Stimulated activated CD8-positive, alpha-beta memory T cell treated with anti-CD3 and anti-CD28 coated beads, Interleukin-12 subunit alpha, Interleukin-12 subunit beta, amount 100 ng/mL, for 24 hours (primary cell): ENCODE data around the gene RAB1B.

Source experiments
- DNase-seq: peaks from one replicate; pipeline ENCODE4 v3.0.0-alpha.2; 2020; ENCODE audit errors: extremely low read depth

The RAB1B gene

DNA sequence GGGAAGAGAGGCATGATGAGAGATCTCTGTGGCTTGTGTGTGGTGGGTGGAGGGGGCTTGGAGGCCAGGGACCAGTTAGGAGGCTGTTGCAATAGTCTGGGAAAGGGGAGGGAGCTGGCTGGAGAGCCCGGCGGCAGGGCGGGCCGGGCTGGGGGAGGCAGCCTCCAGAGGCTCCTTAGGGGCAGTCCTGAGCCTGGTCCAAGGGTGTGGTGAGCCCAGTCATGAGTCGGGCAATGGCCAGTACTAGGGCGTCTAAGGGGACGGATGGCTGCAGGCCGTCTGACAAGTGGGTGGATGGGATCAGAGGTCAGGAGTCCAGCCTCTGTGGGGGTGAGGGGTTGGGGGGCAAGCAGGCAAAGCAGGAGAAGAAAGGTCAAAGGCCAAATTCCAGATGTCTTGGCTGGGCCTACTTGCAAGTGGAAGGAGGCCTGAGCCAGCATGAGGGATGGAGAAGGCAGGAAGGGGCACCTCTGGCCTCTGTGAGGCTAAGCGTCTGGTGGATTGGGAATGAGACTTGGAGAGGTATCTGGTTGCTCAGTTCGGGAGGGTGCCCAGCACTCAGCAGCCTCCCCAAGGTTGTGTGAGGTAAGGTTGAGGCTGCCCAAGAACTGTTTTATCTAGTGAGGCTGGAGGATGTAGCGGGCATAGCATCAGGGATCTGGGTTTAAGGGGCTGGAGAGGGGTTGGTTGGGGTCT is 54.4 kb downstream of the RAB1B start:
- no peak for DNase-seq

DNA sequence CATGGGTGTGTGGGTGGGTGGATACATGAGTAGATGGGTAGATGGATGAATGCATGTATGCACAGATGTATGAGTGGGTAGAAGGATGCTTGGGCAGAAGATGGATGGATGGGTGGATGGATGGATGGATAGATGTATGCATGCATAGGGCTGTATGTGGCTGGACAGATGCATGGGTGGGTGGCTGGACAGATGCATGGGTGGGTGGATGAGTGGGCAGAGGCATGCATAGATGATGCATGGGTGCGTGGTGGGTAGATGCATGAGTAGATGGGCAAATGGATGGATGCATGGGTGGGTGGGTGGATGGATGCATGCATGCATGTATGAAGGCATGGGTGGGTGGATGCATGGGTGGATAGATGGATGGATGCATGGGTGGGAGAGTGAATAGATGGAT is 55.2 kb downstream of the RAB1B start:
- DNase-seq = no peak

DNA sequence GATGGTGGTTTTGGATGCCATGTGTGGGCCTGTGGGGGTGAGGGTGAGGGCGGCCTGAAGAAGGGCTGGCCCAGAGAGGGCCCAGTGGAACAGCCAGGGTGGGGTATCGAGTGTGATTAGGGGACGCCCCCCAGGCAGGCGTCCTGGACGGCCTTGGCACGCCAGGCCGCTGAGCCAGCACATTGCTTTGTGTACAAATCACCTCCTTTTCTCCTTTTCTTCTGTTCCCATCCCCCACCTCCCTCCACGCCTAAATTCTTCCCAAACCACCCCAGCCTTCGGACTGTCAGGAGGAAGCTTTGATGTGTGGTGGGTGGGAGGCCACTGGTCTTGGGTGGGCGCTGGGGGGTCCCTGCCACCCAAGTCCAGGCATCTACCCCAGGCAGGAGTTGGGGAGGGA is 56.2 kb downstream of the RAB1B start:
- DNase-seq = no peak

DNA sequence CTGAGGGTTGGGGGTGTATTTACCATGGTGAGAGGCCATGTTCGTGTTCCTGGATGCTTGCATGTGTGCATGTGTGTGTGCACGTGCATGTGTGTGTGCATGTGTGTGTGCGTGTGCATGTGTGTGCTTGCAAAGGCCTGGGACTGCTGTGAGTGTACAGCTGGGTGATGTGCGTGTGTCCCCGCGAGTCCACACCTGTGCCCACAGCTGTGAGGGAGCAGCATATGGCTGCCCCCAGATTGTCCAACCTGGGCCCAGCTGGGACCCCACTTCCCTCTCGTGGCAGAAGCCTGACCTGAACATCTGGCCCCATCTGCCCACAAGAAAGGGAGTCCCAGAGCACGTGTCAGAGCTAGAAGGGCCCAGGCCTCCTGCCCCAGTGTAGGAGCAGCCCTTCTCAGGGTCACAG is 56.8 kb downstream of the RAB1B start:
- DNase-seq = no peak

DNA sequence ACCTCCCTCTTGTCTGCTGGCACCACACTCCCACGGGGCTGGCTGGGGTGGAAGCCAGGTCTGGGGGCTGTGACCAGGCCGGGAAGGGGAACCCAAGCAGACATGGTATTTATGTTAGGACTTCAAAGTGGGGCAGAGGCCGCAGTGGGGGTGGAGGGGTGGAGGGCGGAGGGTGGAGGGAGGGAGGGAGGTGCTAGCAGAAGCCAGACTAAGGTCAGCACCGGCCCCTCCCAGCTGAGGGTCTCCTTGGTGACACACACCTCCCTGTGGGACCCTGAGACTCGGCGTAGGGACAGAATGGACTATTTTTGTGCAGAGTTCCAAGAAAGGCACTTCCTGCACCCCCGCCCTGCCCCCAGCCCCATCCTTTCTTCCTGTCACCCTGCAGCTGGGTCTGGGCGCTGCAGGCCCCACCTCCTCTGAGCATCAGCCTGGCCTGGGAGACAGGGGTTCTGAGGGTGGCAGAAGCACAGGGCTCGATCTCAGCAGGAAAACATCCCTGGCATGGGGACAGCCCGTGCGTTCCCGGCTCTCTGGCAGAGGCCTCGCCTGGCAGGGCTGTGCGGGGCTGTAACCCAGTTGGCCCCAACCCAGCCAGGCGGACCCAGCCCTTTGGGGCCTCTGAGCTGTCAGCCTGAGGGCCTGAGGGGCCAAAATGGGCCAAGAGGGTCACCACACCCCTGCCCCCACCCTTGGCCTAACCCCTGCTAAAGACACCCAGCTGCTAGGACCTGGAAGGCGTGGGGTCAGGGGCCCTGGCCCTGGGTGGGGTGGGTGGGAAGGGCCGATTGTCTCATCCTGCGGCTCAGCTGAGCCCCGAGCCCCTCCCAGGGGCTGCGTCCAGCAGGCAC is 58.0 kb downstream of the RAB1B start:
- no peak for DNase-seq
